ENCODE data around the gene VAT1L. TPM values are rescaled to one million over a fixed set of nuclear protein-coding genes. Genes with fewer than 3 reads are reported as not detected.
"Not testable (repeated sequence)": the region's sequence is repeated elsewhere in the genome, so short reads cannot be mapped to it uniquely, and the experiment has no call there.

The VAT1L gene
- total and polyA plus RNA-seq, 5 donors from 2014 or later: not detected

DNA sequence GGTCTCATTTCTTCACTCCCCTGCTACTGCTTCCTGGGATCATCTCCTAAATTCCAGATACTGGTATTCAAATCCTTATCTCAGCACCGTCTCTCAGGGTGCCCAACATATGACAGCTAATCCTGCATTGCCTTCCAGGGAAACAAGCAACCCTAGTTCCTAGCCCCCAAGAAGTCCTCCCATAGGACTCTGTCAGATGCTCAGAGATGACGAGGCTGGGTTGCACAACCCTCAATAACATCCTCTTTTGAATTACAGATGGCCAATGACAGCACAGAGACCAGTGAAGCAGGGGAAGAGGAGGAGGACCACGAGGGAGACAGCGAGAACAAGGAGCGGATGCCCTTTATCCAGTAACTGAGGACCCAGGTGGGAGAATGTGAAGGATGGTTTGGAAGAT, 189.0 kb downstream of the VAT1L start:
- no peak overlapping the region for H3K27ac Mint-ChIP-seq
- Histone ChIP-seq H3K27me3 (ENCODE audit: control insufficient read depth, insufficient read depth, low read length) (no peaks in the 10 kb centered on the region), H3K4me1 (ENCODE audit: control insufficient read depth, insufficient read depth, low read length, poor library complexity, severe bottlenecking) (no peaks in the 10 kb centered on the region), H3K36me3 (ENCODE audit: control insufficient read depth, insufficient read depth, low read length) (no peaks in the 10 kb centered on the region), H3K4me3 (ENCODE audit: low read depth, low read length) (no peak overlapping the region), H3K9me3 (ENCODE audit: control insufficient read depth in 2 of 2, low read length in 2 of 2) (no peaks in the 10 kb centered on the region), H3K27ac (ENCODE audit: insufficient read depth, low read length, poor library complexity, severe bottlenecking) (no peak overlapping the region)
- peaks cover 4% of the 10 kb centered on the region for H3K27me3 Mint-ChIP-seq
- no peaks in the 10 kb centered on the region for H3K4me1 Mint-ChIP-seq
- no peak overlapping the region for H3K4me3 Mint-ChIP-seq
- no peaks in the 10 kb centered on the region for H3K36me3 Mint-ChIP-seq
- no peak for ATAC-seq (ENCODE audit: low read depth in 2 of 2)
- DNase-seq: no peak
- H3K9me3 Mint-ChIP-seq: no peaks in the 10 kb centered on the region

DNA sequence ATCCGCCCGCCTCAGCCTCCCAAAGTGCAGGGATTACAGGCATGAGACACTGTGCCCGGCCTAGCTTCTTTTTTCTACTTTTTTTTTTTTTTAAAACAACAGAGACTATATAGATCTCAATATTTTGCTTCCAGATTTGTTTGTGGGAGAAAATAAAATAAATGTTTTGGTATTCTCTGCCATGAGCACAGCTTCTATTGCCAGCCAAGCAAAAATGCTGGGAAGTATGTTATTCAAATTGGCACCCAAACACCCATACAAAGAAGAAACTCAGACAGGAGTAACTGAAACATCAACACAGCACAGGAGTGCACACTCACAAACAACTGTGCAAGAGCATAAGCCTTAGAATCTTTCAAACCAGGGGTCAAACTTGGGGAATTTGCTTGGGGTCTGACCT, 196.7 kb downstream of the VAT1L start:
- no peak overlapping the region for H3K4me3 ChIP-seq (ENCODE audit: low read depth, low read length)
- DNase-seq: no peak
- H3K27ac Mint-ChIP-seq: no peak overlapping the region
- H3K27ac ChIP-seq (ENCODE audit: insufficient read depth, low read length, poor library complexity, severe bottlenecking): no peak overlapping the region
- peaks cover 2% of the 10 kb centered on the region for H3K27me3 ChIP-seq (ENCODE audit: control insufficient read depth, insufficient read depth, low read length)
- no peaks in the 10 kb centered on the region for H3K36me3 ChIP-seq (ENCODE audit: control insufficient read depth, insufficient read depth, low read length)
- peaks cover 0 to 4% (median 0%) of the 10 kb centered on the region in 4 donors for H3K4me1 Mint-ChIP-seq
- H3K9me3 ChIP-seq (ENCODE audit: control insufficient read depth in 2 of 2, low read length in 2 of 2): no peaks in the 10 kb centered on the region
- no peaks in the 10 kb centered on the region for H3K27me3 Mint-ChIP-seq
- no peaks in the 10 kb centered on the region for H3K4me1 ChIP-seq (ENCODE audit: control insufficient read depth, insufficient read depth, low read length, poor library complexity, severe bottlenecking)
- H3K4me3 Mint-ChIP-seq: no peak overlapping the region
- peaks cover 0 to 3% (median 0%) of the 10 kb centered on the region in 7 donors for H3K9me3 Mint-ChIP-seq
- H3K36me3 Mint-ChIP-seq: no peaks in the 10 kb centered on the region
- no peak for ATAC-seq (ENCODE audit: low read depth in 2 of 2)

DNA sequence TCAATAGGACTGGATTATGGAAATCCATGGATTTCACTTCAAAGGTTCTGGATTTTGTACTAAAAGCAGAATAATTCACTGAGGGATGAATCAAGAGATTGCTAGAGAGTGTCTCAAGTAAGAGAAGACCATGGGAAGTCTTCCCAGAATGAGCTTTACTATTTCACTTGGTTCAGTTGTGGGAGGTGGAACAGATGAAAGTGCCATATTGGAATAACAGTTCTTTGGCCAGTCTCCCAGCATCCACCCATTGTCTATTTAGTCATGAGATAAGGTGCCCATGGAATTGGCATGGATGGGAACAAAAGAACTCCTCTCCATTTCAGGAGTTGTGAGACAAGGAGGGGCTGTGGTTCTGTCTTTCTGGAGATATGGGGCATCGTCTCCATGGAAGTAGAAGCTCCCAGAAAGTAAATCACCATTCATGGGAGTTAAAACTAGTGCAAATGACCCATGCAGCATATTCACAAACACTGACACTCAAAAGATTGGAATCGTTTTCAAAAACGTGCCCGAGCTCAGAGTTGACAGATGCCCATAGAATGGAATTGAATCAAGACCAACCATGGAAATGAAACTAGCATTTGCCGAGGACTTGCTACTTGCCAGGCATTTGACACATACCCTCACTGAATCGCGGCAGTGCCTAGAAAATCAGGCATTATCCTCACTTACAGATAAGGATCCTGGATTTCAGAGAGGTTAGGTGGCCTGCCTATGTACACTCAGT, 197.8 kb downstream of the VAT1L start:
- Histone ChIP-seq H3K4me1 (ENCODE audit: control insufficient read depth, insufficient read depth, low read length, poor library complexity, severe bottlenecking) (no peaks in the 10 kb centered on the region), H3K9me3 (ENCODE audit: control insufficient read depth in 2 of 2, low read length in 2 of 2) (no peaks in the 10 kb centered on the region), H3K27ac (ENCODE audit: insufficient read depth, low read length, poor library complexity, severe bottlenecking) (no peak overlapping the region), H3K27me3 (ENCODE audit: control insufficient read depth, insufficient read depth, low read length) (peaks cover 2% of the 10 kb centered on the region), H3K36me3 (ENCODE audit: control insufficient read depth, insufficient read depth, low read length) (no peaks in the 10 kb centered on the region), H3K4me3 (ENCODE audit: low read depth, low read length) (no peak overlapping the region)
- DNase-seq (no peak), ATAC-seq (ENCODE audit: low read depth in 2 of 2) (no peak)
- H3K9me3 Mint-ChIP-seq: peaks cover 0 to 3% (median 0%) of the 10 kb centered on the region in 7 donors
- no peak overlapping the region for H3K4me3 Mint-ChIP-seq
- H3K27me3 Mint-ChIP-seq: no peaks in the 10 kb centered on the region
- no peaks in the 10 kb centered on the region for H3K36me3 Mint-ChIP-seq
- no peak overlapping the region for H3K27ac Mint-ChIP-seq
- peaks cover 0 to 4% (median 0%) of the 10 kb centered on the region in 4 donors for H3K4me1 Mint-ChIP-seq

DNA sequence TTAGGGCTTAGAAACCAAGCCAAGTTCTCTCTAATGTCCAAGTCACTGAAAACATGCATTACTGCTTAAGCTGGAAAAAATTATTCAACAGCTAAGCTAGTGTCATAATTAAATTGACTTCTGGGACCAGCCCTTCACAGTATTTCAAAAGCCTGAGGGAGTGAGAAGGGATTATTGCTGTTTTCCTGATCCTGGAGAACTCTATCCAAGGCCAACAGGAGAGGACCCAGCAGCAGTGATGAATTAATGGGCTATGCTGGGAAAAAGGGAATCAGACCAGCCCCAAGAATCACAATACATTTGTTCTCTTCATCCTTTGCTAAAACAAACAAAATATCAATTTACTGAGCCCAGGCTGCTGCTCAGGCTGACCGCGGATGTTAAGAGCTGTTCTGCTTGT, 199.4 kb downstream of the VAT1L start:
- Mint-ChIP-seq H3K4me3 (no peak overlapping the region), H3K27me3 (no peaks in the 10 kb centered on the region), H3K9me3 (peaks cover 0 to 3% (median 0%) of the 10 kb centered on the region in 7 donors), H3K4me1 (peaks cover 0 to under 1% (median 0%) of the 10 kb centered on the region in 4 donors), H3K27ac (no peak overlapping the region), H3K36me3 (no peaks in the 10 kb centered on the region)
- H3K27me3 ChIP-seq (ENCODE audit: control insufficient read depth, insufficient read depth, low read length): peaks cover 2% of the 10 kb centered on the region
- no peak overlapping the region for H3K4me3 ChIP-seq (ENCODE audit: low read depth, low read length)
- no peak overlapping the region for H3K27ac ChIP-seq (ENCODE audit: insufficient read depth, low read length, poor library complexity, severe bottlenecking)
- ATAC-seq (ENCODE audit: low read depth in 2 of 2): no peak
- no peak for DNase-seq
- H3K36me3 ChIP-seq (ENCODE audit: control insufficient read depth, insufficient read depth, low read length): no peaks in the 10 kb centered on the region
- H3K4me1 ChIP-seq (ENCODE audit: control insufficient read depth, insufficient read depth, low read length, poor library complexity, severe bottlenecking): no peaks in the 10 kb centered on the region
- no peaks in the 10 kb centered on the region for H3K9me3 ChIP-seq (ENCODE audit: control insufficient read depth in 2 of 2, low read length in 2 of 2)

DNA sequence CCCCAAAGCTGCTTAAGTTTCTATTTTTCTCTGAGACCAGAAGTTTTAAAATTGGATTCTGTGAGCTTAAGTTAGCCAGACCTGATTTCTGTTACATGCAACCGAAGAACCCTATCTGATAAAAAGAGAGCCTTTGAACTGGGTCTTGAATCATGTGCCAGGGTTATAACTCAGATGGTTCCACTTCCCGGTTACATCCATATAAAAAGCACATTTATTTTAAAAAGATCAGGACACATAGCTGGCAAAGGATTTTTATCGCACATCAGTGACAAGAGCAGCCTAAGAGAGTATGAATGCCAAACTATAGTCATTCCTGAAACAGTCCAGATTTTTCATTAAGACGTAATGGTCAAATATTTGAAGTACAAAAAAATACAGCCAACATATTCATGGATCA, 201.5 kb downstream of the VAT1L start:
- H3K4me1 Mint-ChIP-seq: no peaks in the 10 kb centered on the region
- H3K9me3 Mint-ChIP-seq: peaks cover 0 to 3% (median 2%) of the 10 kb centered on the region in 7 donors
- no peaks in the 10 kb centered on the region for H3K27me3 Mint-ChIP-seq
- no peaks in the 10 kb centered on the region for H3K36me3 Mint-ChIP-seq
- Histone ChIP-seq H3K4me1 (ENCODE audit: control insufficient read depth, insufficient read depth, low read length, poor library complexity, severe bottlenecking) (no peaks in the 10 kb centered on the region), H3K27ac (ENCODE audit: insufficient read depth, low read length, poor library complexity, severe bottlenecking) (no peak overlapping the region), H3K9me3 (ENCODE audit: control insufficient read depth in 2 of 2, low read length in 2 of 2) (no peaks in the 10 kb centered on the region), H3K4me3 (ENCODE audit: low read depth, low read length) (no peak overlapping the region), H3K36me3 (ENCODE audit: control insufficient read depth, insufficient read depth, low read length) (no peaks in the 10 kb centered on the region), H3K27me3 (ENCODE audit: control insufficient read depth, insufficient read depth, low read length) (peaks cover 2% of the 10 kb centered on the region)
- H3K27ac Mint-ChIP-seq: no peak overlapping the region
- ATAC-seq (ENCODE audit: low read depth in 2 of 2) (no peak), DNase-seq (no peak)
- no peak overlapping the region for H3K4me3 Mint-ChIP-seq

DNA sequence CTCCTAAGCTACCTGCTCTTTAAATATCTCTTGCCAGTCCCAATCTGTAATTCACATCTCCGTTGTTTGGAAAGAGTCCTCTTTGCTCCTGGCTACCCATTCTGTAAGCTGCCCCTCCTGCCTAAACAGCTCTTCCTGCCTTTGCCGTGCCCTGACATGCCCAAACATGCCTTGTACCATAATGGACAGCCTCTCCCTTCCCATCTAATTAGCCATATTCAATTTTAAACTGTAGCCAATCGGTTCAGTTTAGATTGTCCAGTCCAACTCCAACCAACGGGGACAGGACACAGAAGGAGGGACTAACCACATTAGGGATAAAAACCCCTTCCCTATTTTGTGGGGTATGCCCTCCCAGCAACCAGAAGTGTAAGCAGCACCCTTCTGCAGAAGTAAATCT, 203.3 kb downstream of the VAT1L start:
- H3K4me3 ChIP-seq (ENCODE audit: low read depth, low read length): no peak overlapping the region
- no peak overlapping the region for H3K27ac ChIP-seq (ENCODE audit: insufficient read depth, low read length, poor library complexity, severe bottlenecking)
- Mint-ChIP-seq H3K9me3 (peaks cover 0 to 11% (median 2%) of the 10 kb centered on the region in 7 donors), H3K27ac (no peak overlapping the region), H3K27me3 (no peaks in the 10 kb centered on the region), H3K4me1 (no peaks in the 10 kb centered on the region), H3K36me3 (no peaks in the 10 kb centered on the region), H3K4me3 (no peak overlapping the region)
- peaks cover 0 to 3% of the 10 kb centered on the region in 2 experiments for H3K9me3 ChIP-seq (ENCODE audit: control insufficient read depth in 2 of 2, low read length in 2 of 2)
- no peaks in the 10 kb centered on the region for H3K27me3 ChIP-seq (ENCODE audit: control insufficient read depth, insufficient read depth, low read length)
- DNase-seq (no peak), ATAC-seq (ENCODE audit: low read depth in 2 of 2) (no peak)
- no peaks in the 10 kb centered on the region for H3K4me1 ChIP-seq (ENCODE audit: control insufficient read depth, insufficient read depth, low read length, poor library complexity, severe bottlenecking)
- H3K36me3 ChIP-seq (ENCODE audit: control insufficient read depth, insufficient read depth, low read length): no peaks in the 10 kb centered on the region

DNA sequence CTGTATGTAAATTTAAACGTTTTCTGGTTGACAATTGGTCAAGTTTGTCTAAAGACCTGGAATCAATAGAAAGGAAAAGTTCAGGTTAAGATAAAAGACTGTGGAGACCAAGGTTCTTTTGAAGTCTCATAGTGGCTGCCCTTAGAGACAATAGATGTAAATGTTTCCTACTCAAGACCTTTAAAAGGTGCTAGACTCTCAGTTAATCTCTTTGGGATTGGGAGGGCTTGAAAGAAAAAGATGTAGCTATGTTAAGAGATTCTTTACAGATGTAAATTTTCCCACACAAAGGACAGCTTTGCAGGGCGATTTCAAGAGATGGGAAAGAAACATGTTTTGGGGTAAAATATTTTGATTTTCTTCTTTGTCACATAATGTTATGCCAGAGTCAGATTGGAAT, 204.0 kb downstream of the VAT1L start:
- not testable (repeated sequence) for H3K9me3 ChIP-seq (ENCODE audit: control insufficient read depth in 2 of 2, low read length in 2 of 2); H3K27me3 Mint-ChIP-seq; H3K4me1 Mint-ChIP-seq; DNase-seq; H3K4me3 ChIP-seq (ENCODE audit: low read depth, low read length); H3K27ac ChIP-seq (ENCODE audit: insufficient read depth, low read length, poor library complexity, severe bottlenecking); ATAC-seq (ENCODE audit: low read depth in 2 of 2); H3K4me3 Mint-ChIP-seq; H3K36me3 ChIP-seq (ENCODE audit: control insufficient read depth, insufficient read depth, low read length); H3K4me1 ChIP-seq (ENCODE audit: control insufficient read depth, insufficient read depth, low read length, poor library complexity, severe bottlenecking); H3K27me3 ChIP-seq (ENCODE audit: control insufficient read depth, insufficient read depth, low read length); H3K36me3 Mint-ChIP-seq; H3K27ac Mint-ChIP-seq
- peaks cover 0 to 15% (median 2%) of the 10 kb centered on the region in 7 donors for H3K9me3 Mint-ChIP-seq

Measured in CD4-positive, CD25-positive, alpha-beta regulatory T cell (primary cell).